Ovary (tissue), 9 donors: Measurements from ENCODE around the gene RARRES1. TPM values are rescaled to one million over a fixed set of nuclear protein-coding genes. Genes with fewer than 3 reads are reported as not detected.

ENCODE experiments used
- DNase-seq, 5 donors: peaks; one replicate each; pipeline ENCODE4 v3.0.0-alpha.2; 2019 to 2020
- H3K27ac ChIP-seq, 2 donors: fragments of 200-600 bp; one replicate each; pipeline versions ENCODE4 v1.5.1 to v1.8.0; 2019 to 2022
- H3K27me3 ChIP-seq: fragments of 200-600 bp; one replicate; pipeline ENCODE4 v1.8.0; 2022
- H3K36me3 ChIP-seq: fragments of 200-600 bp; sonication (generic); one replicate; pipeline ENCODE4 v1.5.1; 2019
- H3K4me1 ChIP-seq: one replicate; pipeline ENCODE4 v1.8.1; 2013; ENCODE audit warnings: mild to moderate bottlenecking, moderate library complexity; ENCODE audit not compliant: insufficient read depth
- H3K4me3 ChIP-seq: fragments of 200-600 bp; sonication (generic); one replicate; pipeline ENCODE4 v1.5.1; 2017
- H3K9me3 ChIP-seq, 2 donors: fragments of 200-600 bp in 1 of 2; sonication (generic) in 1 of 2; one replicate each; pipeline versions ENCODE4 v1.5.1 to v1.8.1; 2013 to 2019; ENCODE audit warnings: mild to moderate bottlenecking in 1 of 2, moderate library complexity in 1 of 2
- CTCF ChIP-seq, 3 donors: fragments of 450-650 bp in 2 of 3; fragments of 200-600 bp in 1 of 3; IDR thresholded peaks; one replicate each; pipeline versions ENCODE4 v1.5.1 to v1.8.0; 2016 to 2022; ENCODE audit warnings: antibody characterized with exemption in 3 of 3, mild to moderate bottlenecking in 1 of 3
- EP300 ChIP-seq: sonication (generic); formaldehyde crosslinking; IDR thresholded peaks from one replicate; pipeline ENCODE4 v1.6.1; 2017; ENCODE audit warnings: antibody characterized with exemption
- POLR2A ChIP-seq: fragments of 450-650 bp; IDR thresholded peaks from one replicate; pipeline ENCODE4 v1.6.1; 2017; ENCODE audit warnings: antibody characterized with exemption, mild to moderate bottlenecking, moderate library complexity
- WGBS, 3 donors: extraction: QIAGEN DNeasy Blood & Tissue Kit in 1 of 3; methylation state at CpG; one replicate each; pipeline versions ENCODE4 v1.1.5 to v1.1.7; 2013 to 2017; 5-methylcytosine and 5-hydroxymethylcytosine counted together
- intact Hi-C, 4 donors: fragments of 100-400 bp; cut with DNase I; formaldehyde crosslinking; loops; one replicate each; pipeline versions ENCODE4 v1.11.0 to v1.15.1; 2022 to 2023
- polyA plus RNA-seq, 2 donors: library from polyadenylated mRNA; stranded (reverse); fragments of 200-250 nt in 1 of 2; fragments of 350-450 nt in 1 of 2; fragmentation: Illumina TruSeq in 1 of 2; extraction: RNeasy Lipid Tissue Mini Kit (QIAGEN cat#74804) in 1 of 2; gene quantifications; one replicate each; pipeline ENCODE4 v1.2.3, GENCODE V29; 2013 to 2014
- small RNA-seq: library from RNA; depleted of rRNA; stranded (forward); fragments of <200 nt; gene quantifications from one replicate; pipeline ENCODE3, GENCODE V24; 2016
- total RNA-seq, 7 donors: library from RNA; depleted of rRNA in 2 of 7; stranded (reverse); fragments of >200 nt in 2 of 7; fragmentation: NEBNext Ultra II Directional in 3 of 7; extraction: Animal tissue kit (Norgen Biotek cat#: 25700) in 3 of 7; gene quantifications; one replicate each; pipeline versions ENCODE4 v1.1.0 to v1.2.4, GENCODE V29; 2016 to 2023
- donor health status: DM: no; HTN: no; CAD: no; lungs with moderate emphysema.
- donor health status: DM: no; HTN: no; CAD: no.
- donor health status: Bipolar disorder and iron deficiency.
- donor health status: DM: yes; HTN: yes; CAD: no.
- donor health status: DM: no; HTN: no; CAD: no.
- donor health status: DM: yes; HTN: yes; CAD: no.

Gene RARRES1
- total and polyA plus RNA-seq, 9 donors, result 11.1 to 283 (median 50.6) TPM

GRCh38 chr3:158651192-158651591 lies 81.1 kb downstream of the RARRES1 start:
- no peaks in the 10 kb centered on the region for H3K27me3 ChIP-seq
- no peak overlapping the region for H3K27ac ChIP-seq
- WGBS, 3 donors, result 92 to 94% (median 93%) methylated on average over 2 of the region's 2 CpGs
- H3K4me1 ChIP-seq, result no peaks in the 10 kb centered on the region
- no peaks in the 10 kb centered on the region for H3K9me3 ChIP-seq
- no peak overlapping the region for H3K4me3 ChIP-seq
- intact Hi-C loops, result loop anchor here in 1 of 4 donors (10.0 kb wide), 1 partner anchor 154 kb away; the partner anchor contains the start of gene MFSD1
- no peaks in the 10 kb centered on the region for H3K36me3 ChIP-seq
- no peak for DNase-seq
- no peak for TF ChIP-seq POLR2A
- TF ChIP-seq EP300, result no peak
- no peak for TF ChIP-seq CTCF (IDR thresholded peaks at IDR 0.05)

GRCh38 chr3:158649791-158650190 lies 82.5 kb downstream of the RARRES1 start:
- no peaks in the 10 kb centered on the region for H3K4me1 ChIP-seq
- no peaks in the 10 kb centered on the region for H3K27me3 ChIP-seq
- TF ChIP-seq EP300 (no peak), POLR2A (no peak), CTCF (IDR thresholded peaks at IDR 0.05) (no peak)
- no peaks in the 10 kb centered on the region for H3K9me3 ChIP-seq
- 76 to 80% (median 77%) methylated on average over 4 of the region's 4 CpGs for WGBS, 3 donors
- intact Hi-C loops, result loop anchor here in 1 of 4 donors (10.0 kb wide), 1 partner anchor 155 kb away; the partner anchor contains the start of gene MFSD1
- no peak overlapping the region for H3K27ac ChIP-seq
- H3K36me3 ChIP-seq, result no peaks in the 10 kb centered on the region
- DNase-seq, result no peak
- H3K4me3 ChIP-seq, result no peak overlapping the region

Small RNA genes lying within 50 kb of the gene (small RNA-seq; reads per million reads assigned to genes)
- not detected for gene AC080013.6

Other genes with a start within 250 kb of the RARRES1 start
- 10 to 100 TPM in 6 of 7 donors, 1 to 10 TPM in 1; 8.5 to 28.3 (median 16.0) TPM for gene MLF1, start 161.3 kb downstream of the RARRES1 start, total RNA-seq
- gene MLF1, start 161.3 kb downstream of the RARRES1 start, polyA plus RNA-seq, result 10 to 100 TPM; 10.2 to 19.0 TPM
- 10 to 100 TPM; 19.6 to 40.0 (median 29.7) TPM for gene GFM1, start 87.9 kb downstream of the RARRES1 start, total RNA-seq
- gene GFM1, start 87.9 kb downstream of the RARRES1 start, polyA plus RNA-seq, result 10 to 100 TPM; 13.5 to 30.7 TPM
- gene LXN, start 59.8 kb downstream of the RARRES1 start, total RNA-seq, result 10 to 100 TPM; 16.5 to 82.9 (median 43.5) TPM
- 10 to 100 TPM; 38.4 to 48.4 TPM for gene LXN, start 59.8 kb downstream of the RARRES1 start, polyA plus RNA-seq
- gene MFSD1, start 69.6 kb upstream of the RARRES1 start, total RNA-seq, result 10 to 100 TPM; 27.7 to 63.8 (median 43.0) TPM
- gene MFSD1, start 69.6 kb upstream of the RARRES1 start, polyA plus RNA-seq, result 10 to 100 TPM; 27.1 to 47.2 TPM